ENCODE measurements around the gene LSS.

LSS gene

DNA sequence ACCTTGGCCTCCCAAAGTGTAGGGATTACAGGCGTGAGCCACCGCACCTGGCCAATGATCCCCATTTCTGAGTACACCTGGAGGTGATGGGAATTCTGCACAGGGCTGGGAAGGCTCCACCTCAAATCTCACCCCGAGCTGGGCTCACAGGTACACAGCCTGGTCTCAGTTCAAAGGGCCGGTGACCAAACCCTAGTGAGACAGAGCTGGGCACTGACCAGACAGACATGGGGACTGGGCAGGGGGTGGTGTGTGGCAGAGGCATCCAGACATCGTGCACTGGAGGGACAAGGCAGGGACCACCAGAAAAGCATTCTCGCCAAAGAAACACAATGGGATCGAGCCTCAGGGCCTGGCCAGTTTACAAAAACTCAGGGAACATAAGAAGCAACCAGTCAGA lies 17.2 kb downstream of the LSS start:
- TF ChIP-seq ZFX (IDR thresholded peaks at IDR 0.05) = no peak
- TF ChIP-seq, protein P1, sequence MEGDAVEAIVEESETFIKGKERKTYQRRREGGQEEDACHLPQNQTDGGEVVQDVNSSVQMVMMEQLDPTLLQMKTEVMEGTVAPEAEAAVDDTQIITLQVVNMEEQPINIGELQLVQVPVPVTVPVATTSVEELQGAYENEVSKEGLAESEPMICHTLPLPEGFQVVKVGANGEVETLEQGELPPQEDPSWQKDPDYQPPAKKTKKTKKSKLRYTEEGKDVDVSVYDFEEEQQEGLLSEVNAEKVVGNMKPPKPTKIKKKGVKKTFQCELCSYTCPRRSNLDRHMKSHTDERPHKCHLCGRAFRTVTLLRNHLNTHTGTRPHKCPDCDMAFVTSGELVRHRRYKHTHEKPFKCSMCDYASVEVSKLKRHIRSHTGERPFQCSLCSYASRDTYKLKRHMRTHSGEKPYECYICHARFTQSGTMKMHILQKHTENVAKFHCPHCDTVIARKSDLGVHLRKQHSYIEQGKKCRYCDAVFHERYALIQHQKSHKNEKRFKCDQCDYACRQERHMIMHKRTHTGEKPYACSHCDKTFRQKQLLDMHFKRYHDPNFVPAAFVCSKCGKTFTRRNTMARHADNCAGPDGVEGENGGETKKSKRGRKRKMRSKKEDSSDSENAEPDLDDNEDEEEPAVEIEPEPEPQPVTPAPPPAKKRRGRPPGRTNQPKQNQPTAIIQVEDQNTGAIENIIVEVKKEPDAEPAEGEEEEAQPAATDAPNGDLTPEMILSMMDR (conservative IDR thresholded peaks at IDR 0.05) = no peak
- no peak overlapping the region for H3K27ac ChIP-seq

DNA sequence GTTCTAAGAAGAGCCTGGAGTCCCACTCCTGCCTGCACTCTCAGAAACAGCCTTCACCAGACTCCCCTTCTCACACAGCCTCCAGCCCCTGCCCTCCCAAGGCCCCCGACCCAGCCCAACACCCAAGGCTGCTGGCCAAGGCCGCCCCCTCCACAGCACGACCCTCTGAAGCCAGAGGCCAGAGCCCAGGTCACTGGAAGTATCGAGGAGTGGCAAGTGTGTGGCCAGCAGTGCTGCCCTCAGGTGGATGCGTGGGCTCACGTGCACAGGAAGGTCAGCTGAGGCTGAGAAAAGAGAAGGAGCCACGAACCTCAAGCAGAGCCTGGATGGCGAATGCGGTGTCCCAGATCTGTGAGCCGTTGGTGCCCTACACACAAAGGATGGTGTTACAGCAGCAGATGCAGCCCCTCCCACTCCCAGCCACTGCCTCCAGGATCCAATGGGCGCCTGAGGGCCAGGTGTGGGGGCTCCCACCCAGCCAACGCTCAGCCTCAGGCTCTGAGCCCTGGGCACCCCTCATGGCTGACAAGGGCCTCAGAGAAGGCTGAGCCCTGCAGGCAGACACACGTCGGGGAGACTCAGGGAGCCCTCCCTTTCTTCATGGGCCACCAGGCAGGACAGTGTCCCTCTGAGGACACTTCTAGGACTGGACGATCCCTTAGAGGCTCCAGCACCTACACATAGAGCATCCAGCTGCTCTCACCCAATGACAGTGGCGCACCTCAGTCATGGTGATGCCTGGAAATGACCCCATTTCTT lies 18.0 kb downstream of the LSS start:
- H3K27ac ChIP-seq = no peak overlapping the region
- TF ChIP-seq, protein P1 (conservative IDR thresholded peaks at IDR 0.05) = no peak
- TF ChIP-seq ZFX (IDR thresholded peaks at IDR 0.05) = no peak

DNA sequence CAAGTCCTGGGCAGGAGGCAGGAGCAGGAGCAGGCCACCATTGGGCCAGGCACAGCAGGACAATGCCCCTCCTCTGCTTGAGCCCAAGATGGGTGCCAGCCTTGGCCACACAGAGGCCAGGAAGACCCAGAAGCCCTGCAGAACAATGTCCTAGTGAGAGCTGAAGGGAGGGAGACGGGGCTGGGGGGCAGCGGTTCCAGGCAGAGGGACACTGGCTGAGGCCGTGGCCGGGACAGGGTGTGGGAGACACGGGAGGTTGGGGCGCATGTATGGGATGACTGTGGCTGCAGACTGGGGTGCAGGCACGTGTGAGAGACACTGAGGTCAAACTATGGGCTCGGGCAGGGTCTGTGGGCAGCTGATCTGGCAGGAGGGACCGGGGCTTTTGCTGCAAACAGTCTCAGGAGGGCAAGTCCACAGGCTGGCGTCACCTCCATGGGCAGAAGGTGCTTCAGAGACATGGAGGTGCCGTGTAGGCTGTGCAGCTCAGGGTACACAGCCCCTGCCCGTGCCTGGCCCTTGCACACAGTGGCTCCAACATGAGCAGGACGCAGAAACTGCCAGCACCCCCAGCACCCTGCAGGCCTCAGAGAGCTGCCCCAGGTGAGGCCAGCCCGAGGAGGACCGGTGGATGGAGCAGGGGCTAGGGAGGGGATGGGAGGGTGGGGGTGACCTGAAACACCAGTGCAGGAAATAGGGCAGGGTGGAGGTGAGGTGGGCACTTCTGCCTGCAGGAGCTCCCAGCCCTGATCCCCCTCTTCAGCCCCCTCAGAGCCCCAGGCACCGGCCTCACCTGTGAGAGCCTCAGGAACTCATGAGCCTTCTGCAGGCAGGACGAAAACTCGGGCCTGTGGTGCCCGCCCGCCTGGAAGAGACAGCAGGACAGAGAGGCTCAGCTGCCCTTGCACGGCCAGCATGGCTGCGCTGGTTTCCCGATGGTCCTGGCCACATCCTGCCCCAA lies 19.5 kb downstream of the LSS start:
- TF ChIP-seq ZFX (IDR thresholded peaks at IDR 0.05) = no peak
- TF ChIP-seq, protein P1 (conservative IDR thresholded peaks at IDR 0.05) = no peak
- no peak overlapping the region for H3K27ac ChIP-seq

DNA sequence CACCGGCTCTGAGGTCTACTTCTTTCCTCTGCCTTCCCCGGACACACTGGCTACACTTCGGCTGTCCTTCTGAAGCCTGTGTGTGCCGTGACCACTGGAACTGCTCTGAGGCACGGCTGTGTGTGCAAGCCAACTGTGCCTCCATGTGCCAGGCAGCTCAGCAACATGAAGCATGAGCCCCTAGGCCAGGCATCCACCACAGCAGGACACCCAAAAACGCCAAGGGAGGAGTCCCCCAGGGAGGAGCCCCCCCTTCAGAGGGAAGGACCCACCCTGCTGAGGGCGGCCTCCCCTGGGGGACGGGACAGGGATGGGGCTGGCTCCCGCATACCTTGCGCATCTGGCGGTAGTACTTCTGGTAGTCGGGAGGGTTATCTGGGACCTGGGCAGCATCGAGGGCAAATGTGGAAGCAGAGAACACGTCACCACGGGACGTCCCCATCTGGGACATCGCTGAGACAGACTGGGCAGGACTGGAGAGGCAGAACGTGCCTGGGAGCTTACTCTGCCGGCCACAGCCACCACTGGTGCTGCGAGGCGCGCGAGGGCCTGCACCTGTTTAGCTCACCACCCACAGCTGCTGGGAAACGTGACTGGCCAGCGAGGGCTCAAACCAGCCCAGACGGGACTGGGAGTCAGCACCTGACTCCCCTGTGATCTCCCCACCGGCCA lies 20.5 kb downstream of the LSS start:
- TF ChIP-seq, protein P1 (conservative IDR thresholded peaks at IDR 0.05) = no peak
- TF ChIP-seq ZFX (IDR thresholded peaks at IDR 0.05) = no peak
- H3K27ac ChIP-seq = no peak overlapping the region

DNA sequence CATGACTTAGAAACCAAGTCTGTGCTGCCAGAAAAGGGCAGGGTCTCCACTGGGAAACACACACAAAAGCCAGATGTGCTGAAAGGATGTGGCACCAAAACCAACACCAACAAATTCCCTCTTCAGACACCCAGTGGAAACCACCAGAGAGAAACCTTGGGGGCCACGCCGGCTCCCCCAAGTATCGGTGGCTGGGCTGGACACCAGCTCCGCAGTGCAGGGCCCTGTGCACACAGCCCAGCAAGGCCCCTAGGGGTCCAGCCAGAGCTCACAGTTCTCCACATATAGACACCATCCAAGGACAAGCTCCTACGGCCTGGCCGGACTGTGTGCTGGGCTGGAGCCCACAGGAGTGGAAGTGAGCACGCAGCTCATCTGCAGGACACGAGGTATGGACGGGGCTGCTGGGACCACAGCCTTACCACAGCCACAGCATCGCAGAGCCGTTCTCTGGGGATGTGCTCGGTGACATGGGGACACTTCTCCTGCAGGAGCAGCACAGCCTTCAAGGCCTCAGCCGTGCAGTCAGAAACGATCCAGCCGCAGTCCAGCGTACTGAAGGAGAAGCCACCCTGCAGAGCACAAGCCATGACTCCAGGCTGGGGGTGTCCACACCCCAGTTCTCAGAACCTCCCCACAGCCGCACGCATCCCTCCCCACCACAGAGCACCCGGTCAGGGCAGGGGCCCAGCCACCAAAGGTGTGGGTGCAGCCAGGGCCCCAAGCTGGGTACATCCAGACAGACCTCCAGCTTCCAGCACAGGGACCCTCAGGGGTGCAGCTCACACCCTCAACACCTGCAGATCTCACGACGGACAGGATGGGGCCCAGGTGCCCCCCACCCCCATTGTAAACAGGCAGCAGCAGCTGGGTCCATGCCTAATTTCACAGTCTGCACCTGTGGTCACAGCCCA lies 21.3 kb downstream of the LSS start:
- TF ChIP-seq, protein P1 (conservative IDR thresholded peaks at IDR 0.05) = no peak
- no peak for TF ChIP-seq ZFX (IDR thresholded peaks at IDR 0.05)
- H3K27ac ChIP-seq = no peak overlapping the region

DNA sequence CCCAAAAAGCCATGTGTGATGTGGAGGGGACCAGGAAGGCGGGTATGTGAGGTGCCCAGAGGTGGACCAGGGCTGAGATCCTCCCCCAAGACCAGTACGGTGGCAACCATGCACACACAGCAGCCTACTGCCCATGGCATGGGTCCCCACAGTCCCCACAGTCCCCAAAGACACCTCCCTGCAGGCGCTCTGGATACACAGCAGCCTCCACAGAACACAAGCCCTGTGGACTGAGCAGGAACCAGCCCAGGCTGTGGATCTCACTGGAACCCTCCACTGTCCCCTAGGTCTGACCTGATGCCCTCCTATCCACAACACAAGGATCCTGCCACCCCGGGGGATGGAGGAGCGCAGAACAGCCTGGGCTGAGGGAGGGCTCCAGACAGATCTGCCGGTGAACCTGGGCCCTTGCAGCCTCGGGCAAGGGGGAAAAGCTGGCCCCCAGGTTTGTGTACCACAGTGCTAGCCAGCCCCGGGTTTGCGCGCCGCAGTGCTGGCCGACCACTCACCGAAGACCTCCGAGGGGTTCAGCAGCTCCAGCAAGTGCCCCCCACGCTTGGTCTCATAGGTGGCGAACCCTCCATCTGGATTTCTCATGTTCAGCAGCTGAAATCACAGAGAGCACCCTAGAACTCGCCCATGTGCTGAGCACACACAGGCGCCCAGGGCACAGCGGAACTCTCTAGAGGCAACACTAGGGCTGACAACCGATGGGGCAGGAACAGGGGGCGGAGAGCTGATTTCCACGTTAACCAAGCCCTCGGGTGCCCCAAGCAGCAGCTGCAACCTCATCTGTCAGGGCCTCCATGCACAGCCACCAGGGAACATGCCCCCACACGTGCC lies 22.2 kb downstream of the LSS start:
- no peak overlapping the region for H3K27ac ChIP-seq
- TF ChIP-seq ZFX (IDR thresholded peaks at IDR 0.05) = no peak
- TF ChIP-seq, protein P1 (conservative IDR thresholded peaks at IDR 0.05) = no peak
